CD14-positive monocyte (primary cell): ENCODE data around the gene PTK7. TPM values are rescaled to one million over a fixed set of nuclear protein-coding genes. Genes with fewer than 3 reads are reported as not detected.

Source experiments
- DNase-seq, 3 donors: peaks; one replicate each; pipeline ENCODE4 v3.0.0-alpha.2; 2011 to 2022
- H2AFZ ChIP-seq: 2 replicates; pipeline ENCODE4 v1.6.0; 2012; ENCODE audit warnings: mild to moderate bottlenecking, low read depth, low read length, inconsistent platforms; ENCODE audit not compliant: insufficient read depth, poor library complexity, severe bottlenecking
- H3K27ac ChIP-seq, 2 donors: 1 replicate in 1 of 2; 2 replicates in 1 of 2; pipeline ENCODE4 v1.5.1; 2012 to 2013; ENCODE audit warnings: low read length in 2 of 2, control low read depth in 1 of 2, inconsistent platforms in 1 of 2, low read depth in 1 of 2, mild to moderate bottlenecking in 1 of 2
- H3K27me3 ChIP-seq, 2 donors: one replicate each; pipeline versions ENCODE4 v1.6.0 to v1.6.1; 2011 to 2013; ENCODE audit warnings: low read length in 2 of 2; ENCODE audit not compliant: control insufficient read depth in 2 of 2, insufficient read depth in 2 of 2
- H3K36me3 ChIP-seq, 2 donors: replicated peaks in 1 of 2; 1 replicate in 1 of 2; 2 replicates in 1 of 2; pipeline versions ENCODE4 v1.5.1 to v1.6.1; 2012 to 2013; ENCODE audit warnings: low read length in 2 of 2, control low read depth in 1 of 2, inconsistent platforms in 1 of 2, mild to moderate bottlenecking in 1 of 2; ENCODE audit not compliant: insufficient read depth in 2 of 2, control insufficient read depth in 1 of 2
- H3K4me1 ChIP-seq, 2 donors: 1 replicate in 1 of 2; 2 replicates in 1 of 2; pipeline versions ENCODE4 v1.5.1 to v1.6.1; 2012 to 2013; ENCODE audit warnings: low read length in 2 of 2, control low read depth in 1 of 2, inconsistent platforms in 1 of 2, mild to moderate bottlenecking in 1 of 2, moderate library complexity in 1 of 2; ENCODE audit not compliant: insufficient read depth in 2 of 2, control insufficient read depth in 1 of 2
- H3K4me2 ChIP-seq: replicated peaks from 2 replicates; pipeline ENCODE3; 2012; ENCODE audit warnings: low read length, moderate library complexity, mild to moderate bottlenecking; ENCODE audit not compliant: poor library complexity, severe bottlenecking; ENCODE audit errors: extremely low read depth
- H3K4me3 ChIP-seq, 3 experiments: fragments of 200-600 bp in 1 of 3; sonication (generic) in 1 of 3; replicated peaks in 1 of 3; 1 replicate in 2 of 3; 2 replicates in 1 of 3; pipeline ENCODE4 v1.5.1; 2011 to 2013; ENCODE audit warnings: low read length in 3 of 3, mild to moderate bottlenecking in 3 of 3, control low read depth in 2 of 3, low read depth in 2 of 3, inconsistent platforms in 1 of 3, moderate library complexity in 1 of 3
- H3K79me2 ChIP-seq: 2 replicates; pipeline ENCODE4 v1.6.0; 2012; ENCODE audit warnings: mild to moderate bottlenecking, control low read depth, inconsistent platforms, low read length, moderate library complexity; ENCODE audit not compliant: insufficient read depth
- H3K9ac ChIP-seq: 2 replicates; pipeline ENCODE4 v1.6.0; 2017; ENCODE audit warnings: low read length, mild to moderate bottlenecking; ENCODE audit not compliant: insufficient read depth, poor library complexity, severe bottlenecking
- H3K9me3 ChIP-seq, 2 donors: replicated peaks in 1 of 2; 1 replicate in 1 of 2; 2 replicates in 1 of 2; pipeline versions ENCODE4 v1.5.1 to v1.6.1; 2012 to 2013; ENCODE audit warnings: low read length in 2 of 2, control low read depth in 1 of 2; ENCODE audit not compliant: control insufficient read depth in 1 of 2, insufficient read depth in 1 of 2
- H4K20me1 ChIP-seq: 2 replicates; pipeline ENCODE4 v1.6.0; 2012; ENCODE audit warnings: mild to moderate bottlenecking, low read length, control low read depth, moderate library complexity; ENCODE audit not compliant: insufficient read depth
- H3K27ac Mint-ChIP-seq, 7 donors: one replicate each; pipeline ENCODE4 v1.8.0; 2020; ENCODE audit warnings: mild to moderate bottlenecking in 7 of 7, mixed read lengths in 7 of 7, moderate library complexity in 6 of 7, inconsistent platforms in 2 of 7
- H3K27me3 Mint-ChIP-seq, 3 donors: one replicate each; pipeline ENCODE4 v1.8.0; 2021 to 2022; ENCODE audit warnings: low read depth in 3 of 3, mild to moderate bottlenecking in 3 of 3, mixed read lengths in 3 of 3, moderate library complexity in 3 of 3, inconsistent platforms in 1 of 3
- H3K36me3 Mint-ChIP-seq, 2 donors: one replicate each; pipeline ENCODE4 v1.8.0; 2020; ENCODE audit warnings: mixed read lengths in 2 of 2, inconsistent platforms in 1 of 2, mild to moderate bottlenecking in 1 of 2
- H3K4me1 Mint-ChIP-seq: one replicate; pipeline ENCODE4 v1.8.0; 2020; ENCODE audit warnings: mild to moderate bottlenecking, mixed read lengths
- H3K4me3 Mint-ChIP-seq, 2 donors: one replicate each; pipeline ENCODE4 v1.8.0; 2020; ENCODE audit warnings: mild to moderate bottlenecking in 2 of 2, mixed read lengths in 2 of 2, moderate library complexity in 1 of 2
- H3K9me3 Mint-ChIP-seq, 7 donors: one replicate each; pipeline ENCODE4 v1.8.0; 2020 to 2022; ENCODE audit warnings: mixed read lengths in 7 of 7, mild to moderate bottlenecking in 6 of 7, moderate library complexity in 6 of 7, inconsistent platforms in 2 of 7
- CTCF ChIP-seq: fragments of 200-600 bp; IDR thresholded peaks from one replicate; pipeline ENCODE4 v1.8.0; 2022; ENCODE audit warnings: antibody characterized with exemption, mild to moderate bottlenecking
- WGBS: methylation state at CpG from one replicate; pipeline ENCODE4 v1.1.5; 2013; ENCODE audit warnings: missing lambda C conversion rate; ENCODE audit not compliant: insufficient coverage; 5-methylcytosine and 5-hydroxymethylcytosine counted together
- intact Hi-C, 2 donors: fragments of 100-400 bp; cut with micrococcal nuclease; formaldehyde crosslinking; loops; one replicate each; pipeline versions ENCODE4 v1.15.0 to v1.15.1; 2023
- polyA plus RNA-seq, 3 donors: library from polyadenylated mRNA; depleted of rRNA in 1 of 3; unstranded in 2 of 3; stranded (reverse) in 1 of 3; fragments of 300-500 nt in 2 of 3; fragments of >200 nt in 1 of 3; fragmentation: Illumina TruSeq in 2 of 3; gene quantifications; 1 replicate in 2 of 3; 2 replicates in 1 of 3; pipeline ENCODE4 v1.2.3, GENCODE V29; 2012 to 2021

The PTK7 gene
- polyA plus RNA-seq, 3 donors: 0.19 TPM; not detected in 2

GRCh38 chr6:43097098-43097489 lies 21.0 kb downstream of the PTK7 start:
- no peak overlapping the region for H3K9ac ChIP-seq
- peaks cover 0 to 24% of the 10 kb centered on the region in 2 donors for H3K4me1 ChIP-seq
- peaks cover 31% of the 10 kb centered on the region for H3K4me1 Mint-ChIP-seq
- no peaks in the 10 kb centered on the region for H4K20me1 ChIP-seq
- no peaks in the 10 kb centered on the region for H3K36me3 ChIP-seq
- H3K9me3 Mint-ChIP-seq: no peaks in the 10 kb centered on the region
- H2AFZ ChIP-seq: peak overlapping the region; percentile 81
- H3K9me3 ChIP-seq: no peaks in the 10 kb centered on the region
- H3K4me3 ChIP-seq: no peak overlapping the region
- H3K27ac ChIP-seq: no peak overlapping the region
- 100% methylated on average over 2 of the region's 5 CpGs for WGBS
- no peak overlapping the region for H3K4me2 ChIP-seq
- intact Hi-C loops: no loop called here
- no peak for DNase-seq
- no peak overlapping the region for H3K4me3 Mint-ChIP-seq
- H3K36me3 Mint-ChIP-seq: no peaks in the 10 kb centered on the region
- peak overlapping the region in 1 of 7 donors; percentile 56 for H3K27ac Mint-ChIP-seq
- H3K27me3 Mint-ChIP-seq: peaks cover 0 to 3% (median 3%) of the 10 kb centered on the region in 3 donors
- no peak for TF ChIP-seq CTCF
- H3K27me3 ChIP-seq: no peaks in the 10 kb centered on the region
- no peaks in the 10 kb centered on the region for H3K79me2 ChIP-seq

GRCh38 chr6:43097502-43097901 lies 21.4 kb downstream of the PTK7 start:
- 94% methylated on average over 3 of the region's 4 CpGs for WGBS
- no peak overlapping the region for H3K4me3 ChIP-seq
- no peaks in the 10 kb centered on the region for H3K36me3 Mint-ChIP-seq
- intact Hi-C loops: no loop called here
- no peak overlapping the region for H3K9ac ChIP-seq
- H3K4me1 ChIP-seq: peaks cover 0 to 24% of the 10 kb centered on the region in 2 donors
- no peak overlapping the region for H3K27ac ChIP-seq
- H3K36me3 ChIP-seq: no peaks in the 10 kb centered on the region
- H3K27ac Mint-ChIP-seq: no peak overlapping the region
- no peak for TF ChIP-seq CTCF
- no peaks in the 10 kb centered on the region for H3K27me3 ChIP-seq
- no peaks in the 10 kb centered on the region for H3K79me2 ChIP-seq
- H3K9me3 Mint-ChIP-seq: no peaks in the 10 kb centered on the region
- no peaks in the 10 kb centered on the region for H4K20me1 ChIP-seq
- peaks cover 0 to 3% (median 3%) of the 10 kb centered on the region in 3 donors for H3K27me3 Mint-ChIP-seq
- no peak for DNase-seq
- no peaks in the 10 kb centered on the region for H3K9me3 ChIP-seq
- peaks cover 31% of the 10 kb centered on the region for H3K4me1 Mint-ChIP-seq
- peak overlapping the region; percentile 81 for H2AFZ ChIP-seq
- H3K4me2 ChIP-seq: no peak overlapping the region
- H3K4me3 Mint-ChIP-seq: no peak overlapping the region
